SK-N-SH (cell line): Measurements from ENCODE around the gene SCO1. TPM values are rescaled to one million over a fixed set of nuclear protein-coding genes. Genes with fewer than 3 reads are reported as not detected.

ENCODE experiments used
- CTCF ChIA-PET: fragments of 300-600, 350-600 bp; formaldehyde crosslinking; extraction: SDS; loops from one replicate; lab custom pipeline; 2021; lab: Yijun Ruan, JAX
- POLR2A ChIA-PET: fragments of 350-600 bp; sonication (Branson Sonifier 250); formaldehyde crosslinking; extraction: SDS; loops from one replicate; lab custom pipeline; 2020; ENCODE audit warnings: antibody characterized with exemption, inconsistent platforms; lab: Yijun Ruan, JAX
- DNase-seq: peaks from one replicate; pipeline ENCODE4 v3.0.0; 2012
- H2AFZ ChIP-seq: fragments of 200-600 bp; sonication (generic); 2 replicates; pipeline ENCODE4 v1.8.1; 2016; ENCODE audit warnings: antibody characterized with exemption, mild to moderate bottlenecking, low read depth
- H3F3A ChIP-seq: fragments of 200-600 bp; sonication (generic); replicated peaks from 2 replicates; pipeline ENCODE3; 2016; ENCODE audit warnings: antibody characterized with exemption, mild to moderate bottlenecking; ENCODE audit not compliant: insufficient read depth
- H3K27ac ChIP-seq, 2 experiments: fragments of 200-500 bp in 1 of 2; fragments of 200-600 bp in 1 of 2; sonication (Bioruptor generic) in 1 of 2; sonication (generic), shearing (Covaris generic) in 1 of 2; 2 replicates each; pipeline versions ENCODE4 v1.5.1 to v1.6.1; 2014 to 2016; ENCODE audit warnings: low read depth in 2 of 2, inconsistent platforms in 1 of 2, low read length in 1 of 2, mild to moderate bottlenecking in 1 of 2, mixed read lengths in 1 of 2
- H3K27me3 ChIP-seq: fragments of 200-600 bp; sonication (generic), shearing (Covaris generic); 2 replicates; pipeline ENCODE4 v1.6.1; 2016; ENCODE audit warnings: mixed run types; ENCODE audit not compliant: insufficient read depth
- H3K36me3 ChIP-seq, 2 experiments: fragments of 200-500 bp in 1 of 2; fragments of 200-600 bp in 1 of 2; sonication (Bioruptor generic) in 1 of 2; sonication (generic) in 1 of 2; replicated peaks in 1 of 2; 2 replicates each; pipeline versions ENCODE3 to v1.5.1; 2014 to 2016; ENCODE audit warnings: low read length in 1 of 2, mild to moderate bottlenecking in 1 of 2; ENCODE audit not compliant: insufficient read depth in 2 of 2, control insufficient read depth in 1 of 2
- H3K4me1 ChIP-seq, 2 experiments: fragments of 200-500 bp in 1 of 2; fragments of 200-600 bp in 1 of 2; sonication (Bioruptor generic) in 1 of 2; sonication (generic), shearing (Covaris generic) in 1 of 2; 2 replicates each; pipeline versions ENCODE4 v1.5.1 to v1.6.1; 2014 to 2016; ENCODE audit warnings: low read depth in 1 of 2, low read length in 1 of 2, mixed run types in 1 of 2; ENCODE audit not compliant: insufficient read depth in 2 of 2, control insufficient read depth in 1 of 2
- H3K4me2 ChIP-seq: fragments of 200-600 bp; sonication (generic), shearing (Covaris generic); 2 replicates; pipeline ENCODE4 v1.6.1; 2017; ENCODE audit warnings: mixed run types
- H3K4me3 ChIP-seq, 2 experiments: fragments of 200-500 bp in 1 of 2; fragments of 200-600 bp in 1 of 2; sonication (Bioruptor generic) in 1 of 2; sonication (generic), shearing (Covaris generic) in 1 of 2; 2 replicates each; pipeline versions ENCODE4 v1.5.1 to v1.8.1; 2014 to 2016; ENCODE audit warnings: low read depth in 2 of 2, inconsistent platforms in 1 of 2, low read length in 1 of 2, mild to moderate bottlenecking in 1 of 2, mixed read lengths in 1 of 2, moderate library complexity in 1 of 2
- H3K79me2 ChIP-seq: fragments of 200-600 bp; sonication (generic); 2 replicates; pipeline ENCODE4 v1.8.1; 2017; ENCODE audit warnings: mild to moderate bottlenecking; ENCODE audit not compliant: insufficient read depth
- H3K9ac ChIP-seq: fragments of 200-600 bp; sonication (generic); 2 replicates; pipeline ENCODE4 v1.6.1; 2017; ENCODE audit warnings: mixed run types
- H3K9me2 ChIP-seq: fragments of 200-600 bp; sonication (generic); 2 replicates; pipeline ENCODE4 v1.6.1; 2017; ENCODE audit warnings: mixed run types
- H3K9me3 ChIP-seq: fragments of 200-600 bp; sonication (generic); 2 replicates; pipeline ENCODE4 v1.6.1; 2017; ENCODE audit warnings: mixed run types, mild to moderate bottlenecking, moderate library complexity
- H4K20me1 ChIP-seq: fragments of 200-600 bp; sonication (generic); 2 replicates; pipeline ENCODE4 v1.6.1; 2017; ENCODE audit warnings: mild to moderate bottlenecking, mixed run types; ENCODE audit not compliant: insufficient read depth
- CTCF ChIP-seq: fragments of 200-600 bp; sonication (generic); IDR thresholded peaks from 2 replicates; pipeline ENCODE4 v1.6.1; 2017; ENCODE audit warnings: antibody characterized with exemption, mild to moderate bottlenecking, moderate library complexity
- ELF1 ChIP-seq: IDR thresholded peaks from 2 replicates; pipeline ENCODE4 v1.4.0; 2012
- EP300 ChIP-seq, 2 experiments: IDR thresholded peaks; 2 replicates each; pipeline versions ENCODE4 v1.4.0 to v1.6.1; 2012; ENCODE audit warnings: borderline replicate concordance in 1 of 2, low read depth in 1 of 2, low read length in 1 of 2
- EZH2phosphoT487 ChIP-seq: fragments of 200-600 bp; sonication (generic); IDR thresholded peaks from 2 replicates; pipeline ENCODE4 v1.6.1; 2017; ENCODE audit warnings: low read depth, mixed run types, mild to moderate bottlenecking, antibody characterized with exemption, moderate library complexity, borderline replicate concordance
- FOXJ3 ChIP-seq: sonication (generic); formaldehyde crosslinking; IDR thresholded peaks from 2 replicates; pipeline ENCODE4 v1.5.1; 2020; ENCODE audit warnings: mild to moderate bottlenecking, missing genetic modification reagents
- GATA2 ChIP-seq: sonication (generic); formaldehyde crosslinking; IDR thresholded peaks from 2 replicates; pipeline ENCODE4 v1.5.0; 2020; ENCODE audit warnings: mild to moderate bottlenecking, missing genetic modification reagents
- JUND ChIP-seq: IDR thresholded peaks from 2 replicates; pipeline ENCODE4 v1.4.0; 2012
- MEF2A ChIP-seq: IDR thresholded peaks from 2 replicates; pipeline ENCODE4 v1.4.0; 2012; ENCODE audit warnings: low read depth, borderline replicate concordance
- NFIC ChIP-seq: IDR thresholded peaks from 2 replicates; pipeline ENCODE4 v1.4.0; 2012; ENCODE audit warnings: borderline replicate concordance
- POLR2AphosphoS5 ChIP-seq: IDR thresholded peaks from 2 replicates; pipeline ENCODE4 v1.6.1; 2012; ENCODE audit warnings: low read depth, low read length
- RAD21 ChIP-seq: IDR thresholded peaks from 2 replicates; pipeline ENCODE4 v1.6.1; 2012; ENCODE audit warnings: mild to moderate bottlenecking, low read length
- SMC3 ChIP-seq: IDR thresholded peaks from 2 replicates; pipeline ENCODE4 v1.6.1; 2012; ENCODE audit warnings: low read depth, low read length, improper control_type of control experiment
- YY1 ChIP-seq: IDR thresholded peaks from 2 replicates; pipeline ENCODE4 v1.4.0; 2012; ENCODE audit warnings: low read depth, mild to moderate bottlenecking
- ZBTB33 ChIP-seq: IDR thresholded peaks from 2 replicates; pipeline ENCODE4 v1.4.0; 2012; ENCODE audit warnings: low read depth, borderline replicate concordance
- WGBS: methylation state at CpG from one replicate; pipeline ENCODE4 v1.1.6; 2017; ENCODE audit warnings: low lambda C conversion rate; 5-methylcytosine and 5-hydroxymethylcytosine counted together
- polyA plus RNA-seq, 3 experiments: library from polyadenylated mRNA; depleted of rRNA; stranded (reverse); fragments of >200 nt; gene quantifications; 2 replicates each; pipeline ENCODE4 v1.2.3, GENCODE V29; 2012

SCO1 gene
- polyA plus RNA-seq, 1 of the 3 experiments (the other 2 are of a cell fraction), result 28.6 TPM

- TF ChIP-seq JUND (no peak), EP300 (IDR thresholded peaks at IDR 0.05; ENCODE audit: borderline replicate concordance in 1 of 2, low read depth in 1 of 2, low read length in 1 of 2) (no peak), FOXJ3 (CRISPR knock-in tag) (no peak), RAD21 (peak; percentile 96), YY1 (peak; percentile 38; the same call in 1 of the 2 replicates), ELF1 (no peak), EZH2phosphoT487 (no peak), CTCF (peak; percentile 79), POLR2AphosphoS5 (no peak)
These were observed 39.9 kb upstream of the SCO1 start (continued) for GRCh38 chr17:10737168-10737622.

- Histone ChIP-seq H4K20me1 (no peaks in the 10 kb centered on the region), H3K9ac (no peak overlapping the region), H3K4me1 (peaks cover 0 to 11% of the 10 kb centered on the region in 2 experiments; a peak in 1 of 4 replicates), H3K9me2 (no peaks in the 10 kb centered on the region), H3K9me3 (no peaks in the 10 kb centered on the region), H3K4me3 (no peak overlapping the region), H3K27ac (no peak overlapping the region), H3K36me3 (no peaks in the 10 kb centered on the region), H3F3A (no peaks in the 10 kb centered on the region), H3K27me3 (no peaks in the 10 kb centered on the region; the same call in 1 of the 2 replicates), H3K79me2 (no peaks in the 10 kb centered on the region), H2AFZ (no peak overlapping the region), H3K4me2 (no peak overlapping the region)
- TF ChIP-seq ZBTB33 (no peak), MEF2A (no peak), SMC3 (no peak), JUND (no peak), NFIC (no peak), GATA2 (no peak), POLR2AphosphoS5 (no peak), EP300 (IDR thresholded peaks at IDR 0.05; ENCODE audit: borderline replicate concordance in 1 of 2, low read depth in 1 of 2, low read length in 1 of 2) (no peak)
- DNase-seq, result no peak
- ChIA-PET POLR2A (no interaction called here), CTCF (interaction anchor here (0.7 to 8.5 kb wide), 9 partner anchors 11 to 141 kb away, joined by 3 to 165 read pairs (median 12); partner anchors contain the start of gene PIRT)
- WGBS, result 61% methylated on average over 4 of the region's 4 CpGs
These were observed 38.5 kb upstream of the SCO1 start for GRCh38 chr17:10735821-10736220.
